DMS114 treated with DMSO at 0.1 percent for 48 hours (cell line): ENCODE results near the gene CTAG2.
"Not testable (repeated sequence)": the region's sequence is repeated elsewhere in the genome, so short reads cannot be mapped to it uniquely, and the experiment has no call there.

ENCODE experiments used
- DNase-seq: peaks from one replicate; lab custom pipeline; 2025; ENCODE audit not compliant: unreplicated experiment; lab: John Stamatoyannopoulos, UW

The CTAG2 gene

DNA sequence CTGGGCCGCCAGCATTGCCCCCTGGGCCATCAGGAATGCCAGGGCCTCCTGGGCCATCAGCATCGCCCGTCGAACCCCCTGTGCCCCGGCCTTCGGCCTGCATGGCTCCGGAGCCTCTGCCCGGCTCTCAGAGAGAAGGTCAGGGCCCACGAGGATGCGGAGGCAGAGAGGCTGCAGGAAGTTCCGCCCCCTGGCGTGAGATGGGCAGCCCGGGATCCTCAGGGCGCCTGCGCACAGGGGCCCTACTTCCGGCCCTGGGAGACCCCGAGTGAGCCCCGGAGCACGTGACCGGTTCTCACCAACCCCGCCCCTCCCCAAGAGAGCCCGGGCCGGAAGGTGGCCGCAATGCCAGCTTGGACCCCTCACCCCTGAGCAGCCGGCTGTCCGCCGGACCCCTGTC, at the start of gene CTAG2:
Gene CTAG2, minus strand, starts transcription at position 167 of the 400 bp plus-strand sequence. Its CDS starts 64 bp downstream, at position 103.
- not testable (repeated sequence) for DNase-seq

DNA sequence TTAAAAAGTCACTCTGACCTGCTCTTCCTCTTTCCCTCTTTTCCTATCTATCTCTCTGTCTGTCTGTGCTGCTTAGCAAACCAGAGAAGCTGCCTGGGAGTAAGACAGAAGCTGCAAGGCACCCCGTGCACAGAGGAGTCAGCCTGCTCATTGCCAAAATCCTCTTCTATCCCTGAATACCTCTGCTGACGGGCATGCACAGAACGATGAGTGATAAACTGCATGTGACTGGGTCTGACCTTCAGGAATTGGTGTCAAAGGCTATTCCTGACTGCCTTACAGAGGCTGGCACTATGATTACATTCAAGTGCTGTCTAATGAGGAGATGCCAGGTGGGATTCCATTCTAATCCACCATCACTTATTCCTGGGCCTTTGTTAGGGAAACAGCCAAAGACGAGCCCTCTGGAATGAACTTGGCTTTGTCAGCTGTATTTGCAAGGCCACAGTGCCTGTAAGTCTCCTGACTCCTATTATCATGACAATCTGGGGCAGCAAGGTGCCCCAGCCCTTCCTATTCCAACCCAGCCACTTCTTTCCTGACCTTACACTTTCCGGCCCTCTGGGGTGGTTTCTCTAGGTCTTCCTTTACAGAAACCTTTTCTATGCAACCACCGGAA, 45.4 kb upstream of the CTAG2 start:
- no peak for DNase-seq

DNA sequence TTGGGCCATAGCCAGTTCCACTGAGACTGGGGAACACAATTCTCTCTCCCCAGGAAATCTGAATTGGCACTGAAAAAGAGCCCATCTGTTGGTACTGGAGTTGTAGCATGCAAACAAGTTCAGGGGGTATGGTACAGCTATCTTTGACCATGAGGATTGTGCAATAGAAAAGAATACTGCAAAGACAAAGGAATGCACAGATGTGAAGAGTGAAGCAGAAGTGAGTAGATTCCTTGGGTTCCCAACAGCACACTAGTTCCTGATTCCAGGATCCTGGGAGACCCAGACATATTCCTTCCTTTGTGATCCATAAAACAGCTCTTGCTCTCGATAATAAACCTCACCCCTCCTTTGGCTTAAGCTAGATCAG, 43.3 kb upstream of the CTAG2 start:
- DNase-seq = no peak

DNA sequence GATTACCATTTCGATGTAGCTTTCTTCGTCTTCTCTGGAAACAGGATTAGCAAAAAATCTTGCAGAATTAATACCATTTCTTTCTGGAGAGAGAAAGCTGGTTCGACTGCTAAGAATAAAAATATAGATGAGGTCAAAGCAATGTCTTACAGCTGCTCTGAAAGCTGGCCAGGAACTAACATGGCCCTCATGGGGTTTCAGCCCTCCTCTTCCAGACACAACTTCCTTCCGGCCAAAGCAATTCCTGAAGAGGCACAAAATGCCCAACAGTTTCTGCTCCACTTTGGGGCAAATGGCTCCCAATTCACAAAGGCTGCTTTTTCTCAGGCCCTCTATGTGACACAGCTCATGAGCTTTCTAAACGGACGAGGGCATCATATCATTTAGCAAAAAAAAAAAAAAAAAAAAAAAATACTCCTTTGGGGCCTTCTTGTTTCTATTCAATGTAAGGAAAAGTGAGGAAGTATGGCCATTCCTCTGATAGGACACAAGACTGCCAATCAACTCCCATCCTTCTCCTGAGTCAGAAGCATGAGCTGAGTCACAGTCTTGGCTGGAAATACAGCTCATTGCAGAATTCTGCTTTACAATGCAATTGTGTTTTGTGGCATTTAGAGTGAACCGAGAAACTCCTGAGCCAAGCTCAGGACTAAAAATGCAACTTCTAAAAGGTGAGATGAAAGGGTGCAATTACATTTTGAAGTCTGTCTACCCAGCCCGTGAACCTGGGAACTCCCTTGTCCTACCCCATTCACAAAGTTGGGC, 42.7 kb upstream of the CTAG2 start:
- DNase-seq = no peak

DNA sequence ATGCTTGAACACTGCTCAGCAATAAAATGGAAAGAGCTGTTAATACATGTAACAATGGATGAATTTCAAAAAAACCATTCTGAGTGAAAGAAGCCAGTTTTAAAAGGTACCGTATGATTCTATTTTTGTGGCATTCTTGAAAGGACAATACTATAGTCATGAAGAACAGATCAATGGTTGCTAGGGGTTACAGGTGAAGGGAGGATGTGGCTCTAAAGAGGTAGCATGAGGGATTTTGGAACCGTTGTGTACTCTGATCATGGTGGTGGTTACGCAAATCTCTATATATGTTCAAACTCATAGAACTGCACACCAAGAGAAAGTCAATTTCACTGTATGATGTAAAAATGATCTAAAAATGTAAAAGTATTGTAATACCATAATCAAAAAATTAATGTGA, 40.0 kb upstream of the CTAG2 start:
- DNase-seq = no peak

DNA sequence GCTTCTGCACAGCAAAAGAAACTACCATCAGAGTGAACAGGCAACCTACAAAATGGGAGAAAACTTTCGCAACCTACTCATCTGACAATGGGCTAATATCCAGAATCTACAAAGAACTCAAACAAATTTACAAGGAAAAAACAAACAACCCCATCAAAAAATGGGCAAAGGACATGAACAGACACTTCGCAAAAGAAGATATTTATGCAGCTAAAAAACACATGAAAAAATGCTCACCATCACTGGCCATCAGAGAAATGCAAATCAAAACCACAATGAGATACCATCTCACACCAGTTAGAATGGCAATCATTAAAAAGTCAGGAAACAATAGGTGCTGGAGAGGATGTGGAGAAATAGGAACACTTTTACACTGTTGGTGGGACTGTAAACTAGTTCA, 37.1 kb upstream of the CTAG2 start:
- DNase-seq = not testable (repeated sequence)

DNA sequence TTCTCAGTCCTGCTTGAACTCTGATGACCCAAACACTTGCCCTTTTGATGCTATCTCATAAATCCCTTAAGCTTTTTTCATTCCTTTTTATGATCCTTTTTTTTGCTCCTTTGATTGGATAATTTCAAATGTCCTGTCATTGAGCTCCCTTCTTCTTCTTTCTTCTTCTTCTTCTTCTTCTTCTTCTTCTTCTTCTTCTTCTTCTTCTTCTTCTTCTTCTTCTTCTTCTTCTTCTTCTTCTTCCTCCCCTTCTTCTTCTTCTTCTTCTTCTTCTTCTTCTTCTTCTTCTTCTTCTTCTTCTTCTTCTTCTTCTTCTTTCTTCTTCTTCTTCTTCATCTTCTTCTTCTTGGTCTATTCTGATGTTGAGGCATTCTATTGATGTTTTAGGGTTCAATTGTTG, 18.7 kb upstream of the CTAG2 start:
- not testable (repeated sequence) for DNase-seq

DNA sequence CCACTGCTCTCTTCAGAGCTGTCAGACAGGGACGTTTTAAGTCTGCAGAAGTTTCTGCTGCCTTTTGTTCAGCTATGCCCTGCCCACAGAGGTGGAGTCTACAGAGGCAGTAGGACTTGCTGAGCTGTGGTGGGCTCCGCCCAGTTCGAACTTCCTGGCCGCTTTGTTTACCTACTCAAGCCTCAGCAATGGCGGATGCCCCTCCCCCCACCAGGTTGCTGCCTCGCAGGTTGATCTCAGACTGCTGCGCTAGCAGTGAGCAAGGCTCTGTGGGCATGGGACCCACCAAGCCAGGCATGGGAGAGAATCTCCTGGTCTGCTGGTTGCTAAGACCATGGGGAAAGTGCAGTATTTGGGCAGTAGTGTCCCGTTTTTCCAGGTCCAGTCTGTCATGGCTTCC, 17.5 kb upstream of the CTAG2 start:
- DNase-seq = not testable (repeated sequence)

DNA sequence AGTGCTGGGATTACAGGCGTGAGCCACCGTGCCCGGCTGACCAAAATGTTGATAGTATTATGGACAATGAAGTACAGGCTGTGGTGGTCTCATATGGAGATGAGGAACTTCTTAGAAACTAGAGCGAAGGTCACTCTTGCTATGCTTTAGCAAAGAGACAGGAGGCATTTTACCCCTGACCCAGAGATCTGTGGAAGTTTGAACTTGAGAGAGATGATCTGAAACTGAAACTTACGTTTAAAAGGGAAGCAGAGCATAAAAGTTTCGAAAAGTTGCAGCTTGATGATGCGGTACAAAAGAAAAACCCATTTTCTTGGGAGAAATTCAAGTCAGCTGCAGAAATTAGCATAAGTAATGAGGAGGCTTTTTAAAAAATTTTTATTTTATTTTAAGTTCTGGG, 8.5 kb upstream of the CTAG2 start:
- DNase-seq = no peak

DNA sequence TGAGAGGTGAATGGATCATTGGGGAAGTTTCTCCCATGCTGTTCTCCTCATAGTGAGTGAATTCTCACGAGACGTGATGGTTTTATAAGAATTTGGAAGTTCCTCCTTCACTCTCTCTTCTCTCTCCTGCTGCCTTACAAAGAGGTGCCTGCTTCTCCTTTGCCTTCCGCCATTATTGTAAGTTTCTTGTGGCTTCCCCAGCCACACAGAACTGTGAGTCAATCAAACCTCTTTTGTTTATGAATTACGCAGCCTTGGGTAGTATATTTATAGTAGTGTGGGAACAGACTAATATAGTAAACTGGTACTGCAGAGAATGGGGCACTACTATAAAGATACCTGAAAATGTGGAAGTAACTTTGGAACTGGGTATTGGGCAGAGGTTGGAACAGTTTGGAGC, 7.8 kb upstream of the CTAG2 start:
- DNase-seq = no peak

DNA sequence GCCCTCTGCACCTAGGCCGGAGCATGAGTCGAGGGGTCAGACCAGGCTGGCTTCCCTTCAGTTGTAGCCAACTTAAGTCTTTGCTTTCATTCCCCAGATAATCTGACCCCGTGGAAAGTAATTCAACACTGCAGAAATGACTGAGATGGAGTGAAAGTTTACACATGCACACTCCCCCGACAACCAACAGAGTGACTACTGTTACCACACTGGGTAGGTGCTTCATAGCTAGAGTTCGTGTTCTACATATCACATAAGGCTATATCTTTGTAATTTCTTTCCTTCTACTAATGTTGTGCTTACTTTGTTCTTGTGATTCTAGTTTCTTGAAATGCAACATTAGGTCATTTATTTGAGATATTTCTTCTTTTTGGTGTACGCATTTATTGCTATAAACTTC, 7.2 kb upstream of the CTAG2 start:
- no peak for DNase-seq

DNA sequence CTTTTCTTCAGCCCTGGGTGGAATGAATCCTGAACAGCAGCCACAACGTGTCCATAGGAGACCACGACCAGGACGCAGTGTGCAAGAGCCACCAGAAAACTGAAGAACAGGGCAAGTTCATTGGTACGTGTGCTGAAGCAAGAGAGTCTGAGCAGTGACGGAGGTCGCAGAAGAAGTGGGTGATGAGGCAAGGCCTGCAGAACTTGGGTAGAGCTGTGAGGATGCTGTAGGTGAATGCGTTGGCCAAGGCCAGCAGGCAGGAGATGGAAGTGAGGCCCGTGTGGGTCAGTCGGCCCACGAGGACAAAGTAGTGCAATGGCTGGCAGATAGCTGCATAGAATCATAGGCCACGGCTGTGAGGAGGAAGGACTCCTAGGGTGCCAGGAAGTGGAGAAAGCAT, 5.6 kb upstream of the CTAG2 start:
- DNase-seq = no peak

DNA sequence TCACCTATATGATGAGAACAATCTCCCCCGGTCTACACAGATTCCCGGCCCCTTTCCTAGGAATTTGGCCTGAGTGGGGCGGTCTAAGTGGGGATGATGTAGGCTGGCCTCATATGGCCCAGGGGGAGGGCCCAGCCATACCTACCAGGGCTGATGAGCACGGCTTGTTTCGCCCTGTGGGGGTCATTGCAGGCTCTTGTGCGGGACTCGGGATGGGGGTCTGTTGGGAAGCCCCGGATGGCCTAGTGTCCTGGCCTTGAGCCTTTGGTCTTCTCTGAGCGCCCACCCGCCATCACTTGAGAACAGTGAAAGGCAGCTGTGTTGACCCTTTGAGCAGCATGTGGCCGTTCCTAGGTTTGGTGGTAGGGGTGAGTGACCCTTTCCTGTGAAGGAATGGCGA, 4.8 kb upstream of the CTAG2 start:
- no peak for DNase-seq

DNA sequence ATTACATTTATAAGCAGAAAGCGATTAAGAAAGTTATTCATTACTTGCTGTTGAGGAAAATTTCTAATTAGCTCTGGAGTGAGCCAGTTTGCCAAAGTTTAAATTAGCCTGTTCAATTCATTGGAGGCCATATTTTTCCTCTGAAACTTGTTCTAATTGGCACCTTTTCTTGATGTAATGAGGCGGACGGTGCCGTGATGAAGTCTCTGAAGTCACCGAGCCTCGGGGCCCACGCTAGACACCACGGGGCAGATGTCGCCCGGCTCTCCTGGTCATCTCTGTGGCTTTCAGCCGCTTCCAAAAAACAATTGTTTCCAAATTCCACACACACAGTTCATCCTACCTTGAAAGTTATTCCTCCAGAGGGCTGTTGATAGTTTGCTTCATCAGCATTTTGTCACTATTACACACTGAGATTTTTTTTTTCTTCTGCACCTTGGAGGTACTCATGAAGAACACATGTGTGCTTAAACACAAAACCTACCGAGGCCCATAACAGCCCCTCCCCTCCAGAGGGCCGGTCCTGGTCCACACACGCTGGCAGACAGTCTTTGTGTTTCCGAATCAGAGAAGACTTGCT, 3.9 kb upstream of the CTAG2 start:
- no peak for DNase-seq

DNA sequence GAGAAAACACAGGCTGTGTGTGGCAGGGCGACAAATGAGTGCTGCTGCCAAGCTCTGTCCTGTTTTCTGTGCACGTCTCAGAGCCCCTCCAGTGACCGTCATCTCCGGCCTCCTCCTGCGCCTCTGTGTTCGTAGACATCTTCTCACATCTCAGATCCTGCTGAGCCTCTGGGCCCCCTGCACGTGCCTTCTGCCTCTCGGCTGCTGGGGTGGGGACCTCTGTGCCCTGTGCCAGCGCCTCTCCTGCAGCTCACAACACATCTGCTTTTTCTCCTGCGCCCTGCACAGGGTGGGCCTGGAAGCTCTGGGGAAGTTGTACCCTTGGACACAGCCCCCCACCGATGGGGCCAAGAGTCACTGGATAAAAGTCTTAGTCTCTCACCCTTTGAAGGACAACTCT, 2.4 kb upstream of the CTAG2 start:
- DNase-seq = no peak

DNA sequence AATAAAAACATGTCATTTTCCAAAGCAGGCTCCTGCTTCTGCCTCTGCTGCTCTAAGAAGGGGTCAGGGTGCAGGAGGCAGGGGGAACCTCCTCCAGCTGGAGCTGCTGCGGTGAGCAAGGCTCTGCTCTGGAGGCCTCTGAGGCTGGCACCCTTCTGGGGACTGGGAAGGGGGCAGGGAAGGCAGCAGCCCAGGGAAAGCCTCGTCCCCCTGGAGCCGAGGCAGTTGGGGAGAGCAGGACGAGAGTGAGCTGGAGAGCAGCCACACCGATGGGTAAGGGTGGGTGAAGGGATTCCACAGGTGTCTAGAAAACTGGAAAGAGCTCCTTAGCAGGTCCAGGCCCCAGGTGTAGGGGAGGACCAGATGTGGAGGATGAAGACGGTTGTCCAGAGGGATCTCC, 2.0 kb upstream of the CTAG2 start:
- no peak for DNase-seq

DNA sequence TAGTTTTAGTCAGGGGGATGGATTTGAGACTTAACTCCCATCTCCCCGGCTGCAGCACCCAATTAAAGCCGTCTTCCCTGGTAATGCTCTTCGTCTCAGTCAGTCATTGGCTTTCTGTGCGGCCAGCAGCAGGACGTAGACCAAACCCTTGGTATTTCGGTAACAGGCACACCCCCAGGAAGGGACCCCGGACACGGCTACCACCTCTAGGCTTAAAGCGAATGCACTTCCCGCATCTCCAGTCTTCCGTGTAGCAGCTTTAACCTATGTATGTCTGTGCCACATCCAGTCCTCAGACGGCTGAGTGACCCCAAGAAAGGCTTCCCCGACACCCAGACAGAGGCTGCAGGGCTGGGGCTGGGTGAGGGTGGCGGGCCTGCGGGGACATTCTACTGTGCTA, 1.5 kb upstream of the CTAG2 start:
- no peak for DNase-seq

DNA sequence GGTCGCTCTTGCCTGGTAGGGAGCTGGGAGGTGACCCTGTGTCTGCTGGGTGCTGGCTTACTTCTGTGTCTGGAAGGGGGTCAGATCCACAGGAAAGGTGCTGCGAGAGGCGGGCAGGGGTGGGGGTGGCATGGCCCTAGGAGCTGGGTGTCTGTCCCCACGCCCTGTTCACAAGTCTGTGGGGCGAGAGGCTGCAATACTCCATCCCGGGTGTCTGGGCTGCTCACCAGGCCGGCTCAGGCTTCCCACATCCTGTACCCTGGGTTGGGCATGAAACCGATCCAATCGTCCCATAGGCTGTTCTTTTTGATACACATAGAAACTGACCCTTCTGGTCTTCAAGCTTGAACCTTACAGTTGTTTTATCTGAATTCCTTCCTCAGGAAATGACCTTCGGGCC, 993 bp upstream of the CTAG2 start:
- DNase-seq = no peak

DNA sequence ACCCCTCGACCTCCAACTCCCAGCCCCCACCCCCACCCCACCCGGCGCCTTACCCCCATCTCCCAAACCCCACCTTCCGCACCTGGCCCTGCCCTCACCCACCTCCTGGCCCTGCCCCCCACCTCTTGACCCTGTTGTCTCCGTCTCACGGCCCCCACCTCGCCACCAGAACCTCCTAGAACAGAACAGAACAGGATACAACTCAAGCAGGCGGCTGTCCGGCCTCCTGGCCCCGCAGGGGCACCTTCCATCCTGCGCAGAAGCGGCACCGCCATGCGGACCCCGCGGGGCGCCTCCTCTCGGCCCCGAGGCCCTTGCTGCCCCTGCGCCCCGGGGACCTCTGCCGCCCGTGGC, 354 bp downstream of the CTAG2 start:
- no peak for DNase-seq

DNA sequence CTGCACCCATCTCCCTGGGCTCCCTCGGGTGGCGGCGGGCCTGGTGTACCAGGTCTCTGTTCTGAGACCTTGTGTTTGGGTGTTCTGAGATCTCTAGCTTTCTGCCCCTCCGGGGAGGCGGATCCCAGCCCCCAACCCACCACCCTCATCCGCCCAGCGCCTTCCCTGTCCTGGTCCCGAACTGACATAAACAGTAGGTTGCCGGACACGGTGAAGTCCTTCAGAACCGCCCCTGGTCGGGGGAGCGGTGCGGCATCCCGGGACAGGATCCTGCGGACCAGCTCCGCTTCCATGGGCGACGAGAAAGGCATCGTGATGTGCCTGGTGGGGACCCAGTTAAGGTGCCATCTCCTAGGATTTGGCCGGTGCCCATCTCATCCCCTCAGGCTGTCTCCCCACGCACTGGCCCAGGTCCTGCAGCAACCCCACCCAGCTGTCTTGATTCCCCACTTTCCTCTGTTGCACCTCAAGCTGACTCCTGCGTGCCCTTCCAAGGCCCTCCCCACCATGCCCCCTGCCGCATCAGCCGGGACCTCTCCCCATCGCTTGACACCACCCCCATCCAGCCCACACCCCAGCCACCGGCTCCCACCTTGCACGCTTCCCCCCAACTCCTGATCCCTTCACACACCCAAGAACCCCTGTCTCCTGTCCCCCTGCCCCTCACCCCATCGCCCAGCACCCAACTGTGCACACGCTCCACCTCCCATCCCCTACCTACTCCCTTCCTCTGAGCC, 900 bp downstream of the CTAG2 start:
- no peak for DNase-seq

DNA sequence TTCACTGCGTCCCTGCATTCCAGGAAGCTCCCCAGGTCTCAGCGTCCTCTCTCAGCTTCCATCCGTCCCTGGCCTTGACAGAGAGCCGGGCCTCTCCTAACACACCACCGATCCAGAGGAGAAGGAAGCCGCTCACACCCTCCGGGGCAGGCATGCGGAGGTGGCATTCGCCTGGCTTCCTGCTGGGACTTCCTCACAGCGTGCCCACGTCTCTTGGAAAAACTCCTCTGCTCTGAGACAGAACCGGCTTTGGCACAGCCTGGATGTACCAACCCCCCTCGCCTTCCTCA, 3.2 kb downstream of the CTAG2 start:
- DNase-seq = no peak

DNA sequence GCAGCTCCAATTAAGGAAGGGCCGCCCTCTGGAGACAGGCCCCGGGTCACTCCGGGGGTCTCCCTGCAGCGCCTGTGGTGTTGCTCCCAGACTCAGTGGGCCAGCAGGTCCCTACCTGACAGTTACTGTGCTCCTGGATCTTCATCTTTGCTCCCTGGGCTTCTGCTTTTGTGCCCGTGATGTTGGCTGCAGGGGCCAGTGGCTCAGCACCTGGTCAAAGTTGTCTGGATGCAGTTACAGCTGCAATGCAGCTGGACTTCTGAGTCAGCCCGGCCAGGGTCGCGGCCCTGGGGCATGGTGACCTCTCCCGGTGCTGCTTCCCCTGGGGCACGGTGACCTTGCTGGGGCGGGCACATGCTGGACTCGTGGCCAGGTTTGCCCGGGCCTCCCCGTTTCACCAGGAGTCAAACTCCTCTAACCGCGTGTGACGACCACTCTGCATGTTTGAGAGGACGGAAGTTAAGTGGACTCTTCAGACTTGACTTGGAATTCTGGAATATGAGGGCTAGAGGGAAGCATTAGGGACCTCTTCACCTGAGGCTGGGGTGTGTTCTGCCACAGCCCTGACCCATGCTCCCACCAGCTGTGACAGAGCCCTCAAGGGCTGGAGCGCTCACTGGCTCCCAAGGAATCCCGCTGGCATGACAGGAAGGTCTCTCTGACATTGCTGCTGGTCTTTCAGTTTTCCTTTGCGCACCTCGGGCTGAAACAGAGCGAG, 3.7 kb downstream of the CTAG2 start:
- no peak for DNase-seq
